GM12801 (cell line): Measurements from ENCODE around the gene HIPK4.

ENCODE experiments used
- TF ChIP-seq, protein P1 (sequence below): IDR thresholded peaks from one replicate; pipeline ENCODE4 v1.5.1; 2011; ENCODE audit warnings: control low read depth; ENCODE audit not compliant: insufficient read length; ENCODE audit errors: extremely low read depth

Gene HIPK4

DNA sequence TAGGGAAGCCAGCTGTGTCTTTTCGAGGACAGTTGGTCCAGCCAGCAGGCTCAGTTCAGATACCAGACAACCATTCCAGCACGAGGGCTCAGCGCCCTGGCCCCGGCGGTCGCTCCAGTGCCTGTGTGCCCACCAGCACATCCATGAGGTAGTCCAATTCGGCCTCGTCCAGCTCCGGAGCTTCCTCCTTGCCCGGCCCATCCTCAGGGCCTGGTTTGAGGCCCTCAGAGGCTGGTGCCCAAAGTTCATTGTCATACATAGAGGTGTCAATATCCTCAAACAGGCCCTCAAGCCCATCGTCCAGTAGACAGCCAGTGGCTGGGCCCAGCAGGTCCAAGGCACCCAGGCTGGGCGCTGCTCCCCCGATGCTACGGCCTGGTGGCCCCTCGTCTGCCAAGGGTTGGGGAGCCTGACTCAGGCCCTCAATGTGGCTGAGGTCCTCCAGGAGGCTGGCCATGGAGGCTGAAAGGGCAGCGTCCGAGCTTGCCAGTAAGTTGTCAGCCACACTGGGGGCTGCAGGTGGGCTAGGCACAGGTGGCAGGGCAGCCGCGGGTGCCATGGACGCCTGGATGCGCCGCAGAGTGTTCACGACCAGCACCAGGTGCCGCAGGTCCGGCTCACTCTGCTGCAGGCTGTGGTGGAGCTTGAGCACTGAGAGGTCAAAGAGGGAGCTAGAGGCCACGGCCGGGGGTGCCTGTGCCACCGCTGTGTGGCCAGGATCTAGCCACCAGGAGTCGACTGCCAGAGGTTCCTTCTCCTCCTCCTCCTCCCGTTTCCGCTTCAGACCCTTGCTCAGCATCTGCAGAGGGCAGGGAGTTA lies 33.0 kb upstream of the HIPK4 start:
- TF ChIP-seq, protein P1, sequence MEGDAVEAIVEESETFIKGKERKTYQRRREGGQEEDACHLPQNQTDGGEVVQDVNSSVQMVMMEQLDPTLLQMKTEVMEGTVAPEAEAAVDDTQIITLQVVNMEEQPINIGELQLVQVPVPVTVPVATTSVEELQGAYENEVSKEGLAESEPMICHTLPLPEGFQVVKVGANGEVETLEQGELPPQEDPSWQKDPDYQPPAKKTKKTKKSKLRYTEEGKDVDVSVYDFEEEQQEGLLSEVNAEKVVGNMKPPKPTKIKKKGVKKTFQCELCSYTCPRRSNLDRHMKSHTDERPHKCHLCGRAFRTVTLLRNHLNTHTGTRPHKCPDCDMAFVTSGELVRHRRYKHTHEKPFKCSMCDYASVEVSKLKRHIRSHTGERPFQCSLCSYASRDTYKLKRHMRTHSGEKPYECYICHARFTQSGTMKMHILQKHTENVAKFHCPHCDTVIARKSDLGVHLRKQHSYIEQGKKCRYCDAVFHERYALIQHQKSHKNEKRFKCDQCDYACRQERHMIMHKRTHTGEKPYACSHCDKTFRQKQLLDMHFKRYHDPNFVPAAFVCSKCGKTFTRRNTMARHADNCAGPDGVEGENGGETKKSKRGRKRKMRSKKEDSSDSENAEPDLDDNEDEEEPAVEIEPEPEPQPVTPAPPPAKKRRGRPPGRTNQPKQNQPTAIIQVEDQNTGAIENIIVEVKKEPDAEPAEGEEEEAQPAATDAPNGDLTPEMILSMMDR = no peak

DNA sequence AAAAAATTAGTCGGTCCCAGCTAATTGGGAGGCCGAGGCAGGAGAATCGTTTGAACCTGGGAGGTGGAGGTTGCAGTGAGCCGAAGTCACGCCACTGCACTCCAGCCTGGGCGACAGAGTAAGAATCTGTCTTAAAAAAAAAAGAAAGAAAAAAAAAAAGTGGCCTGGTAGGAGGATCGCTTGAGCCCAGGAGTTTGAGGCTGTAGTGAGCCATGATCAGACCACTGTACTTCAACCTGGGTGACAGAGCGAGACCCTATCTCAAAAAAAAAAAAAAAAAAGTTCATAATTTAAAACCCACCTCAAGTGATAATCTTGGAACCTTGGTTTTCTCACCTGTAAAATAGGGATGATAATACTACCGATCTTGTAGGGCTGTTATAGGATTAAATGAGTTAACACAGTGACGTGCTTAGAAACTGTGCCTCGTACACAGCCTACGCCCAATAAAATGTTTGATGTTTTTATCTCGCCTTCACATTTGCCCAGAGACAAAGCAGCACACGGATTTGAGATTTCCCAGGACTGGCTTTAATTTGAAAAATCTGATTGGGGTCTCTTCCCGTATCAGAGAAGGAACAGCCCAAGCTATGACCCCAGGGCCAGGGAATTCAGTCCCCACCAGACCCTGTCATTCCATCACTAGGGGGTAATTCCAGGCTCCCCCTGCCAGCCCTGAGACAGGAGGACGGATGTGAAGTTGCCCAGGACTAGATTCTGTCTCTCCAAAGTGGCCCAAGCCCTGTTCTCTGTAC lies 32.2 kb upstream of the HIPK4 start:
- TF ChIP-seq, protein P1 = no peak

DNA sequence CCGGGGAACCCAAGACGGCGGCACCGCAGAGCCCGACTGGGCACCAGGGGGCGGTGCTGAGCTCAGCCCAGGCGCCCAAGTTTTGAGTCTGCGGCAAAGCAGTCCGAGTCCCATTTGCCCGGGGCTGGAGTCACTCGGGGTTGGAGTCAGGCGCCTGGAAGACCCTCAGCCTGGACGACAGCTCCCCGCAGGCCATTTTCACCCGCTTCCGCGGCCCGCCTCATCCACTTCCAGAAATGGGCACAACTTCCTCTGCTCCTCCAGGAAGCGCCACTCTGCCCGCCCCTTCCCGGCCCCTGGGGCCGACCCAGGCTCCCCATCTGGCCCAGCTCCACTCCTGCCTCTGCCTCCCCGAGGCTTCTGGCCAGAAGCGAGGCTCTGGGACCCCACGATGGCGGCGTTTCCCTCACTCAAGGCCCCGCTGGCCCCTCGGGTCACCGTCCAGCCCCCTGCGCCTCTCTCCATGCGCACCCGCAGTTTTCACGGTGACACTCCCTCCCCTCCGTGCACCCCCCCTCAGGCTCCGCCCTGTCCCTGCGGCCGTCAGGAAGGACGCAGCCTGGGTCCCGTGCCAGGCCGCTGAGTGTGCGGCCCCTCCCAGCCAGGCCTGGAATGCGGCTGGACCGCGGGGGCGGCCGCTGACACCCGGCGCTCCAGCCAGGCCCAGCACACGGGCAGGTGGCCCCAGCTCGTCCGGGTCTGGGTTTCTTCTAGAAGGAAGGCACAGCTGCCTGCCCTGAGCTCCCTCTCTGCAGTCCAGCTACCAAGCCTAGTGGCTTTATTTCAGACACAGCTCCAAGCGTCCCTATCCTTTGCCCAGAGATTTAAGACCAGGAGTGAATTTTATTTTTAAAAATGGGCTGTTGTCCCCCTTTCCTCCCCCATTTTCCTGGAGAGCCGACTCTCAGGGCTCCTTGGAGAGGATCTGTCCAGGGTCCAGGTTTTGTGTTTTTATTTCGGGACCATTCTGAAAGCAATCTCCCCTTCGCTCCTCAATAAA lies 31.1 kb upstream of the HIPK4 start:
- TF ChIP-seq, protein P1 = no peak

DNA sequence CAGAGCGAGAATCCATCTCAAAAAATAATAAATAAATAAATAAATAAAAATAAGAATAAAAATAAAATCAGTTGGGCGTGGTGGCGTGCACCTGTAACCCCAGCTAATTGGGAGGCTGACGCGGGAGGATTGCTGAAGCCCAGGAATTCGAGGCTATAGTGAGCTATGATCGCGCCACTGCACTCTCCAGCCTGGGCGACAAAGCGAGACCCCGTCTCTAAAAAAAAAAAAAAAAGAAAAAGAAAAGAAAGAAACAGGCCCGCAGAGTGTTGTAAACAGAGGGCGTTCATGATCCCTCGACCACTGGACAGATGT lies 30.4 kb upstream of the HIPK4 start:
- TF ChIP-seq, protein P1 = no peak

DNA sequence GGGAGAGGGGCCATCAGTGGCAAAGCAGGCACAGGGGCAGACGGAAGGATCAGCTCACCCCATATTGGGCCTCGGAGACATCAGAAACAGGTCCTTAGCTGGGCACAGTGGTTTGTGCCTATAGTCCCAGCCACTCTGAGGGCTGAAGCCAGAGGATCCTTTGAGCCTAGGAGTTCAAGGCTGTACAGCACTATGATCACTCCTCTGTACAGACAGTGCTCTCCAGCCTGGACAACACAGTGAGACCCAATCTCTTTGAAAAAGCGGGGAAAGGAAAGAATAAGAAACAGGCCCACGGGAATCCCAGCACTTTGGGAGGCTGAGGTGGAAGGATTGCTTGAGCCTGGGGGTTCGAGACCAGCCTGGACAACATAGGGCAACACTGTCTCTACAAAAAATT lies 29.8 kb upstream of the HIPK4 start:
- TF ChIP-seq, protein P1 = no peak

DNA sequence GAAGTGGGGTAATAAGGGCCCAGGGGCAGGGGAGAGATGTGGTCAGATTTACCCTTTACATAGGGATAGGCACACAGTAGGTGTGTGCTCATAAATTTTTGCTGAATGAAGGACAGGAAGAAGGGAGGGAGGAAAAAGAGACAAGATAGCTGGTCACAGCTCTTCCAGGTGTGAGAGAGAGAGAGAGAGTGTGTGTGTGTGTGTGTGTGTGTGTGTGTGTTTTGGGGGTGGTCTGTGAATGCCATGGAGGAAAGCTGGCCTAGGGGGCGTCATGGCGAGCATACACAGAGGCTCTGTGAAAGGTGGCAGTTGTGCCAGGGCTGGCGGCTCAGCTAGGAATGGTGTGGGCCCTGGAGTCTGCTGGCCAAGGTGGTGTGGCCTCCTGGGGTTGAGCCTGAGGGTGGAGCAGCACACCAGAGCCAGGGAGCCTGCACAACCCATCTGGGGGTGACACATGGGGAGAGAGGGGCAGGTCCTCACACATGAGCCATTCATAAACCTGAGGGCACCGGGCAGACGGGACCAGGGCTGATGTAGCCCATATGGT lies 29.2 kb upstream of the HIPK4 start:
- TF ChIP-seq, protein P1 = no peak
